Left cardiac atrium (tissue), 4 donors: ENCODE data around the gene KCNMB1. TPM values are rescaled to one million over a fixed set of nuclear protein-coding genes. Genes with fewer than 3 reads are reported as not detected.

Source experiments
- ATAC-seq, 2 donors: fragments of 200-7000 bp; cut with Tn5 transposase; one replicate each; pipeline ENCODE4 v1.9.1; 2020; ENCODE audit warnings: mild to moderate bottlenecking in 2 of 2, moderate library complexity in 2 of 2
- DNase-seq: peaks from one replicate; pipeline ENCODE4 v3.0.0-alpha.2; 2020
- intact Hi-C, 2 donors: fragments of 100-400 bp; cut with DNase I; formaldehyde crosslinking; loops; one replicate each; pipeline versions ENCODE4 v1.14.1 to v1.15.1; 2022 to 2023
- total RNA-seq, 2 donors: library from RNA; stranded (reverse); fragmentation: NEBNext Ultra II Directional; extraction: Animal tissue kit (Norgen Biotek cat#: 25700); gene quantifications; one replicate each; pipeline ENCODE4 v1.2.1, GENCODE V29; 2021
- donor health status: DM: no; HTN: yes; CAD: no.
- donor health status: DM: no; HTN: yes; CAD: no; lungs with severe emphysema.
- donor health status: DM: yes; HTN: yes; CAD: no.
- donor health status: Dilated cardiomyopathy.

KCNMB1 gene
- total RNA-seq, 2 donors from 2014 or later = 2.2 to 6.0 TPM

DNA sequence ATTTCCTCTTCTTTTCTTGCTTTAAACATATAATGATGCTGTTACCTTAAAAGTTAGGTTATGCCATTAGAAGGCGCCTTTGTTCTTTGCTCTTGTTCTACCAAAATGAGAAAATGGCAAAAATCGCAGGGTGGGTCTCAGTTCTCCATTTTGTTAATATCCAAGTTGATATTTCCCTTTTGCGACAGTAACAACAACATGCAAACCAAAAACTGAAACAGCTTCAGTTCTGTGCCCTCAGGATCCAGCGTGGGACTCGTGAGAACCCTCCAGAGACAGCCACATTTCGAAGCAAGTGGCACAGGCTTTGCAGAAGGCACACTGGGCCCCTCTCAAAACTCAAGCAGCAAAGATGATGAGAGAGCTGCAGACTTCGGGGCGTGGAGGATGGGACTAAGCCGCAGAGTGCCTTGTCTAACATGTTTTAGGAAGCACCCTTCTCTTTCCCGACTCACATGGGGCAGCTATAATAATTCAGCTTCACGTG, 58.6 kb downstream of the KCNMB1 start:
- DNase-seq (no peak), ATAC-seq (peak; percentile 4 to 13)
- intact Hi-C loops = no loop called here

DNA sequence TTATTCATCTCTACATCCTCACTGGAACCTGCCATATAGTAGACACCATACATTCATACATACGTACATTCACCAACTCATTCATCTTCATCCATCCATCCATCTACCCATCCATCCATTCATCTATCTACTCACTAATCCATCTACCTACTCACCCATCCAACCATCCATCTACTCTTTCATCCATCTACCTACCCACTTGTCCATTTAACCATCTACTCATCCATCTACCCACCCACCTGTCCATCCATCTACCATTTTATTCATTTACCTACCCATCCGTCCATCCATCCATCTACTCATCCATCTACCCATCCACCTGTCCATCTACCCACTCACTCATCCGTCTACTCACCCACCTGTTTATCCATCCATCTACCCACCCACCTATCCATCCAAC, 59.6 kb downstream of the KCNMB1 start:
- ATAC-seq = no peak
- intact Hi-C loops = no loop called here
- no peak for DNase-seq

DNA sequence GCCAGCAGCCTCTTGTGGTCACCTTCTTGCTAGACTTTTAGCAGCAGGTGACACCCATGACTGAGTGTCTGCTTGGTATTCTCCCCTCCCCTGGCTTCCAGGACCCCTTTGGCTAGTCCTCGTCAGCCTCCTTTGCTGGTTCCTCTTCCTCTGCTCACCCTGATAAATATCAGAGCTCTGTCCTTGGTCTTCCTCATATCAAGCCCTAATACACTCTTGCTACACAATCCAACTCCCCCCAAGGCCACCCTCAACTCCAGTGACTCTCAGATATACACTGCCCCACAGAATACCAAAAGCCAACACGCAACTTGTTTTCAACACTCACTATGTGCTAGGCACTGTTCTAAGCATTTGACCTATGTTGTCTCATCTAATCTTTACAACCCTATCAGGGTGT, 61.3 kb downstream of the KCNMB1 start:
- intact Hi-C loops = no loop called here
- no peak for DNase-seq
- ATAC-seq = no peak

DNA sequence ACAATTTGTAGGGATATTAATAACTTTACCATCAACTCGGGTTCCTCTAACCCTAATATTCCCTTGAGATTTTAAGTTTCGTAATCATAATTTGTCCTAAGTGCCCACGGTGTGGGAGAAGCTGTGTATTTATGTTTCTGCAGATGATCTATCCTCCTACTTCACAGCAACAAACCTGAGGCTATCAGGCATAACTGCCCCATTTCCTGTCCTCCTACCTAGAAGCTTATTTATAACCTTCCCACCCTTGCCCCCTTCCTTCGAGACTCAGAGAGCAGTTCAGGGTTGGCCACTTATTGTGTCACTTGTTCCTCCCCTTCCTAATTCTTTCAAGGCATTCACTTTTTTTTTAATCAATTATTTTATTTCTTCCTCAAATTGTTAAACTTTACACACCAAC, 62.0 kb downstream of the KCNMB1 start:
- DNase-seq (no peak), ATAC-seq (no peak)
- intact Hi-C loops = no loop called here

Other genes with a start within 250 kb of the KCNMB1 start
- gene C5orf58, start 156.4 kb downstream of the KCNMB1 start, total RNA-seq = not detected
- 10 to 100 TPM; 10.6 to 12.3 TPM for gene LCP2, start 91.6 kb downstream of the KCNMB1 start, total RNA-seq
- not detected for gene KCNIP1, start 114.7 kb upstream of the KCNMB1 start, total RNA-seq